Lower leg skin (tissue), 3 donors: ENCODE data around the gene PEX10.

Experiments used
- CTCF ChIP-seq, 3 donors: fragments of 450-650 bp; IDR thresholded peaks; one replicate each; pipeline ENCODE4 v1.5.1; 2016; ENCODE audit warnings: antibody characterized with exemption in 3 of 3, mild to moderate bottlenecking in 3 of 3, moderate library complexity in 2 of 3
- POLR2A ChIP-seq, 2 donors: fragments of 450-650 bp; IDR thresholded peaks; one replicate each; pipeline ENCODE4 v1.6.1; 2016 to 2017; ENCODE audit warnings: antibody characterized with exemption in 2 of 2, mild to moderate bottlenecking in 1 of 2, moderate library complexity in 1 of 2

GRCh38 chr1:2417083-2417832, 4.9 kb upstream of the PEX10 start:
- TF ChIP-seq POLR2A (IDR thresholded peaks at IDR 0.05) (no peak), CTCF (IDR thresholded peaks at IDR 0.05) (no peak)
